Fibroblast of pulmonary artery (primary cell): ENCODE results near the gene C1orf35.
A peak's percentile ranks its signal among the peaks of the same experiment; 100 is the strongest.

ENCODE experiments used
- DNase-seq: peaks from one replicate; pipeline ENCODE4 v3.0.0-alpha.2; 2010; ENCODE audit warnings: low read depth
- H3K4me3 ChIP-seq: replicated peaks from 2 replicates; pipeline ENCODE4 v1.5.1; 2011; ENCODE audit warnings: low read depth, mild to moderate bottlenecking, control low read depth, low read length, moderate library complexity
- TF ChIP-seq, protein P1 (sequence below): IDR thresholded peaks from 2 replicates; pipeline ENCODE4 v1.5.1; 2011; ENCODE audit warnings: mild to moderate bottlenecking, control low read depth, low read length, inconsistent platforms; ENCODE audit errors: missing control alignments

Gene C1orf35

DNA sequence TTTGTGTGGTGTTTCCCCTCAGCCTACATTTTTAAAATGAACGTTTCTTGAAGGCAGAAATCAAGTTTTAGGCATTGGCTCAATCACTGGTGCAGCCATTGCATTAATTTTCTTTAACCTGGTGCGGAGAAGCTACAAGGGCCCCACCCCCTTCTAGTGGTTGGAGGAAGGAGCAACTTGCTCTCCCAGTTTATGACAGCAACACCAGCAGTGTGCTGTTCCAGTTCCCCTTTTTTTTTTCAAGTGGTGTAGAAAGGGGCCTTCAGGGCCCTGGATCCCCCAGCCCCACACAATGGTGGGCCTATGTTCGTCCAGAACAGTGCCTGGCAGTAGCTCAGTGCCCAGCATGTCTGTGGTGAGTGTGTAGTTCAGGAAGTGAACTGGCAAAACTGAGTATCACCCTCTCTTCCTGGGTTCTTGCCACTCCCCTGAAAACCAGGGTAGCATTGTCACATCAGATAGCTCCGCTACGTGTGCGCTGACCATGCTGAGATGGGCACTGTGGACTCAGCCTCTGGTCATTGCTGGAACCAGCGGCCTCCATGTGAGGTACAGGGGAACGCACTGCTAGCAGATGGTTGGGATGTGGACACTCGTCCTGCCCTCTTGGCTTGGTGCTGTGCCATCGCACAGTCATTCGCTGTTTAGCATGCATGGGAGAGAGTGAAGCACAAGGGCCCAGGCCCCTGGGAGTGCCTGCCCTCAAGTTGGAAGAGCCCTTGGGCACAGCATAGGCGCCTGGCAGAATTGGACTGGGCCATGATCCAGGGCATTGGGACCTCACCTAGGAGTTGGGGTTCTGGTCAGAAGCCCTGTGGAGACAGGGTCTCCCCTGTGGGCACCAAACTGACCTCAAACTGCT lies 13.4 kb downstream of the C1orf35 start:
- TF ChIP-seq, protein P1, sequence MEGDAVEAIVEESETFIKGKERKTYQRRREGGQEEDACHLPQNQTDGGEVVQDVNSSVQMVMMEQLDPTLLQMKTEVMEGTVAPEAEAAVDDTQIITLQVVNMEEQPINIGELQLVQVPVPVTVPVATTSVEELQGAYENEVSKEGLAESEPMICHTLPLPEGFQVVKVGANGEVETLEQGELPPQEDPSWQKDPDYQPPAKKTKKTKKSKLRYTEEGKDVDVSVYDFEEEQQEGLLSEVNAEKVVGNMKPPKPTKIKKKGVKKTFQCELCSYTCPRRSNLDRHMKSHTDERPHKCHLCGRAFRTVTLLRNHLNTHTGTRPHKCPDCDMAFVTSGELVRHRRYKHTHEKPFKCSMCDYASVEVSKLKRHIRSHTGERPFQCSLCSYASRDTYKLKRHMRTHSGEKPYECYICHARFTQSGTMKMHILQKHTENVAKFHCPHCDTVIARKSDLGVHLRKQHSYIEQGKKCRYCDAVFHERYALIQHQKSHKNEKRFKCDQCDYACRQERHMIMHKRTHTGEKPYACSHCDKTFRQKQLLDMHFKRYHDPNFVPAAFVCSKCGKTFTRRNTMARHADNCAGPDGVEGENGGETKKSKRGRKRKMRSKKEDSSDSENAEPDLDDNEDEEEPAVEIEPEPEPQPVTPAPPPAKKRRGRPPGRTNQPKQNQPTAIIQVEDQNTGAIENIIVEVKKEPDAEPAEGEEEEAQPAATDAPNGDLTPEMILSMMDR, result no peak
- DNase-seq, result no peak
- no peak overlapping the region for H3K4me3 ChIP-seq

DNA sequence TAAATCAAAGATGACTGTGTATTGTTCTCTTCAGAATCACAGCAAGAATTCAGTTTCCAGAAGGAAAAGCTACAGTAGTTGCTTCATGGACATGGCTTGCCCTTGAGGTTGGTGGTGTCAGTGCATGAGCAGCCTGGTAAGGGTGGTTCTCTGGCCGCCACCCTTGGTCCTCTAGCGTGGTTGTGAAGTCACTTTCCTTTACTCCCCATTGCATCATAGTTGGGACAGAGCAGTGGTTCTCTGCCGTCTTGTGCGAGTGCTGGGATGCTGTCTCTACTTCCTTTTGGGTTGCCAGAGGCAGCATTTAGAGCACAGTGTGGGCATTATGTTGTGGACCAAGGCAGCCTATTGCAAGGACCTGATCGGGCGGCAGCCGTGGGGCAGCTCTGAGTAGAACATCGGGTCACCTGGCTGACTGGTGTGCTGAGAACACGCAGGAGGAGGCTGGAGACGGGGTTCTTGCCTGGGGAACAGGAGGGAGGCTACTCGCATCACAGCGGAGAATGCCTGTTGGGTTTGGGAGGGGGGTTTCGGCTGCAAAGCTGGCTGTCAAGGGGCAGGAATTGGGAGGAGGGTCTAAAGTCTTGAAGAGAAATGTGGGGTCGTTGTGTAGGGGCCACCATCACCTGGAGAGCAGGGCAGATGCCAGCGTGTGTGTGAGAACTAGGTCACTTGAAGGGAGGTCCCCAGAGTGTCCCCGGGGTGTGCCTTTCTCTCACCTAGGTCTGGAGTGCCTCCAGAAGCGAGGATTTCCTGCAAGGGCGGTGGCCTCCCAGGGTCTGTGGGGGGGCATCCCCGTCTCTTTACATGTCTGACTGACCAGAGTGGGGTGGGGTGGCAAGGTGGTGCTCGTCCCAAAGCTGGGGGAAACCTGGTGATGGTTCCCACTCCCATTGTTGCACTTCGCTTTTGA lies 14.3 kb downstream of the C1orf35 start:
- TF ChIP-seq, protein P1, result no peak
- no peak overlapping the region for H3K4me3 ChIP-seq
- DNase-seq, result peak; percentile 46

DNA sequence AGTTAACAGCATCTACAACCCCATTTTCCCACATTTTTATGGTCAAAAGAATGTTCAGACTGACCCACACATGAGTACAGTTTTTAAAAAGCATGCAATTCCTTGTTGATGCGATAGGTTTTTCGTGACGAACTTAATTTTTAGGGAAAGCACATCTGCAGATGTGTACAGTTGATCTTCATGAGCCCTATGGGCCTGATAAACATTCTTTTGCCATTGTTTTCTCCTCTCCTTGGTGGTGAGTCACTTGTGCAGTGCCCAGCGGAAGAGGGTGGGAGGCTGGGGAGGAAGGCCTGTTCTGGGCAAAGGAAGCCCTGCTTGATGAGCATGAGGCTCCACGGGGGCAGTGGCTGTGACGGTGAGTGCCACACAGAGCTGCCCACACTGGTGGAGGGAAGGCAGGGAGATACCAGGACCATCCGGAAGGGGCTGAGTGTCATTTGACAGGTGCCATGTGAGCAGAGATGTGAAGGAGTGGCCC lies 15.3 kb downstream of the C1orf35 start:
- H3K4me3 ChIP-seq, result peak overlapping the region; percentile 39
- TF ChIP-seq, protein P1, result peak; percentile 23
- peak; percentile 93 for DNase-seq

DNA sequence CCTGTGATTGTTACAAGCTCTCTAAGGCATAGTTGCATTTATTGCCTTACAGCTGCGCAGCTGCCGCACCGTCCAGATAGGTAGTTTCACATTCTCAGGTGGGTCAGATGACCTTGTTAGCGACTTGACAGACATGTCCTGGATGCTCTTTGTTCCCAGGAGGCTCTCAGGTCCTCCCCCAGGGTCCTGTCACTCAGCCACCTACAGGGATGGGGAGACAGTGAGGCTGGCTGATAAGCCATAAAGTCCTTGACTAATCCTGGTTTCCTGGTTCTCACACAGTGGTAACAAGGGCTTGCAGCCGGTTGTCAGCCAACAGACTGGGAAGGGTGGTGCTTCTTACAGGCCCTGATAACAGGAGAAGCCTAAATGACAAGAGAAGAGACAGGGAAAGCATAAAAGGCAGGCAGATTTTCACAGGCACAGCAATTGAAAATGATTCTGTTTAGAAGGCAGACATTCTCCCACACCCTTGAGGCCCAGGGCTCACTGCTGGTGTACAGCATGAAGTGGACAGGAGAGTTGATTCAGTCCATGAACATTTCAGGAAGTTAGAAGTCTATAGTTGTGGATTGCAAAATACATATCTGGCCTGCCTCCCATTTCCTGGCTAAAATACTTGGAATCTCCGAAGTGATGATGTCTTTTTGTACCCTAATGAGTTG lies 17.7 kb downstream of the C1orf35 start:
- peak; percentile 93 for DNase-seq

DNA sequence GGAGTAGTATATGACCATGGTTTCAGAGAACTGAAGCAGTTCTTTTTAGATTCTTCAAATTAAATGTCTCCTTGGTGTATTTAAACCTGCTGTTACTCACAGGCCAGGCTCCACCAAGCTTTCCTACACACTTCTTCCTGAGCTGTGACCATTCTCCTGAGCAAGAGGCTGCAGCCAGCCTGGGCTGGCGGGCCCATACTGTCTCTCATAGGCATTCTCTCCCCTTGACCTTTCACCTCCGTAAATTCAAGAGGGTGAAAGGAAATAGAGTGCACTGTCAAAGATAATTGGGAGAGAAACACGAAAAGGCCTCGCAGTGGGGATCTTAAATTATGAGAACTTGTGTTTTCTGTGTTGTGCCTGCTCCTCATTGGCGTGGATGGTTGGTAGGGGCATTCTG lies 18.3 kb downstream of the C1orf35 start:
- no peak for DNase-seq
- TF ChIP-seq, protein P1, result no peak
- peak overlapping the region; percentile 98 for H3K4me3 ChIP-seq

More for the DNA sequence above, 17.7 kb downstream of the C1orf35 start:
- H3K4me3 ChIP-seq, result peak overlapping the region; percentile 98
- TF ChIP-seq, protein P1, result no peak

DNA sequence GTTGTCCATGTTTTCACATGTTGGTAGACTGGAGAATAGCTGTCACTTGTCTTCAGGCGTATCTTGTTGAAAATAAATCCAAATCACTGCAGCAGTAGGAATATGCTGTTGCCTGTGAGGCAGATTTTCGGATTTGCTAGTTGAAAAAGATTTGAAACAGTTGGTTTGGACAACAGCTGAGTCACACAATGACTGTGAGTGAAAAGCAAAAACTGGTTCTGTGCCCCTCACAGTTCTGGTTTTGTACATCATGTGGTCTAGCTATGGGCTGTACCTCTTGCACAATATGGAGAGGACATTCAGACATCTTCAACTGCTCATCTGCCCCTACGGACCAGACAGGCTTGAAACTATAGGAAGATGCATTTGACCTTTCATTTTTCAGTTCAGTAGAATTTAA lies 18.8 kb downstream of the C1orf35 start:
- peak overlapping the region; percentile 98 for H3K4me3 ChIP-seq
- DNase-seq, result peak; percentile 78
- TF ChIP-seq, protein P1, result no peak
